ENCODE data around the gene RNASE9.
"Not testable (repeated sequence)": the region's sequence is repeated elsewhere in the genome, so short reads cannot be mapped to it uniquely, and the experiment has no call there.

The RNASE9 gene

GRCh38 chr14:20516921-20517320 lies 43.9 kb downstream of the RNASE9 start:
- no peak for DNase-seq (ENCODE audit: low read depth in 3 of 3)

DNA sequence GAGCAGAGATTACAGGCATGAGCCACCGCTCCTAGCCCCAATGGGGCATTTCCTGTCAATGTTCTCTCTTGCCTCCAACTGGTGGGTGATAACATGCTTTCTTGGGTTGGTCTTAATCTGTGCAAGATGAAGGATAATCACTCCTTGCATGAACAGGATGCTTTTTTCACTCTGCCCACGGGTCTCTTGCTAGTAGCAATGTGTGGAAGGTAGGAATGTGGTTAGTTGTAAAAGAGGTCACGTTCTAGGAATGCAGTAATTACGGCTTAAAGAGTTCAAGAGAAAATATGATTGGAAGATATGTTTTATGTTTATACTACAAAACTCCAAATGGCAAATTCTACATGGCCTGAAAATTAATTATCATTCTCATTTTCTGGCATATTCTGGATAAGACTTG lies 45.0 kb downstream of the RNASE9 start:
- no peak for DNase-seq (ENCODE audit: low read depth in 3 of 3)

- DNase-seq (ENCODE audit: low read depth in 3 of 3), result no peak
These were observed 48.5 kb downstream of the RNASE9 start for GRCh38 chr14:20512177-20512905.

DNA sequence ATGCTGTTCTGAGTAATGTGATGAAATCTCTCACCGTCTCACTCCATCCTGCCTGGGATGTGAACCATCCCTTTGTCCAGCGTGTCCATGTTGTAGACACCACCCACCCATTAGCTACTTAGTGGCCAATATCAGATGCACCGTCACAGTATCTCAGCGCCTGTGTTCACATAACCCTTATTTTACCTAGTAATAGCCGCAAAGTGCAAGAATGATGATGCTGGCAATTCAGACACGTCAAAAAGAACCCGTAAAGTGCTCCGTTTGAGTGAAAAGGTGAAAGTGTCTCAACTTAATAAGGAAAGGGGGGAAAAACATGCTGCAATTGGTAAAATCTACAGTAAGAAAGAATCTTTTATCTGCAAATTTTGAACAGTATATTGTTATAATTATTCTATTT lies 52.5 kb downstream of the RNASE9 start:
- DNase-seq (ENCODE audit: low read depth in 3 of 3), result no peak

GRCh38 chr14:20507537-20507936 lies 53.3 kb downstream of the RNASE9 start:
- not testable (repeated sequence) for DNase-seq (ENCODE audit: low read depth in 3 of 3)

- DNase-seq (ENCODE audit: low read depth in 3 of 3), result not testable (repeated sequence)
These were observed 54.1 kb downstream of the RNASE9 start for GRCh38 chr14:20506752-20507151.

GRCh38 chr14:20506276-20506675 lies 54.6 kb downstream of the RNASE9 start:
- not testable (repeated sequence) for DNase-seq (ENCODE audit: low read depth in 3 of 3)

All from stimulated activated CD4-positive, alpha-beta T cell treated with anti-CD3 and anti-CD28 coated beads, TNF-alpha, amount 100 ng/mL, for 24 hours (primary cell).